Retinal pigment epithelial cell (primary cell): ENCODE data around the gene ATF6B.
A peak's percentile ranks its signal among the peaks of the same experiment; 100 is the strongest.

ENCODE experiments used
- DNase-seq: peaks from one replicate; pipeline ENCODE4 v3.0.0-alpha.2; 2010; ENCODE audit warnings: low read depth
- H3K4me3 ChIP-seq: 2 replicates; pipeline ENCODE4 v1.5.1; 2011; ENCODE audit warnings: mild to moderate bottlenecking, low read length, control low read depth, moderate library complexity
- TF ChIP-seq, protein P1 (sequence below): conservative IDR thresholded peaks from 2 replicates; pipeline ENCODE4 v1.5.1; 2011; ENCODE audit warnings: low read depth, low read length, control low read depth, inconsistent platforms

ATF6B gene

GRCh38 chr6:32086661-32087573 lies 41.1 kb downstream of the ATF6B start:
- TF ChIP-seq, protein P1, sequence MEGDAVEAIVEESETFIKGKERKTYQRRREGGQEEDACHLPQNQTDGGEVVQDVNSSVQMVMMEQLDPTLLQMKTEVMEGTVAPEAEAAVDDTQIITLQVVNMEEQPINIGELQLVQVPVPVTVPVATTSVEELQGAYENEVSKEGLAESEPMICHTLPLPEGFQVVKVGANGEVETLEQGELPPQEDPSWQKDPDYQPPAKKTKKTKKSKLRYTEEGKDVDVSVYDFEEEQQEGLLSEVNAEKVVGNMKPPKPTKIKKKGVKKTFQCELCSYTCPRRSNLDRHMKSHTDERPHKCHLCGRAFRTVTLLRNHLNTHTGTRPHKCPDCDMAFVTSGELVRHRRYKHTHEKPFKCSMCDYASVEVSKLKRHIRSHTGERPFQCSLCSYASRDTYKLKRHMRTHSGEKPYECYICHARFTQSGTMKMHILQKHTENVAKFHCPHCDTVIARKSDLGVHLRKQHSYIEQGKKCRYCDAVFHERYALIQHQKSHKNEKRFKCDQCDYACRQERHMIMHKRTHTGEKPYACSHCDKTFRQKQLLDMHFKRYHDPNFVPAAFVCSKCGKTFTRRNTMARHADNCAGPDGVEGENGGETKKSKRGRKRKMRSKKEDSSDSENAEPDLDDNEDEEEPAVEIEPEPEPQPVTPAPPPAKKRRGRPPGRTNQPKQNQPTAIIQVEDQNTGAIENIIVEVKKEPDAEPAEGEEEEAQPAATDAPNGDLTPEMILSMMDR, result no peak
- H3K4me3 ChIP-seq, result no peak overlapping the region
- DNase-seq, result peak; percentile 7

- no peak overlapping the region for H3K4me3 ChIP-seq
- no peak for DNase-seq
- TF ChIP-seq, protein P1, result no peak
Observed at GRCh38 chr6:32085759-32086459, 42.1 kb downstream of the ATF6B start.

GRCh38 chr6:32084780-32085179 lies 43.3 kb downstream of the ATF6B start:
- TF ChIP-seq, protein P1, result no peak
- no peak overlapping the region for H3K4me3 ChIP-seq
- no peak for DNase-seq

DNA sequence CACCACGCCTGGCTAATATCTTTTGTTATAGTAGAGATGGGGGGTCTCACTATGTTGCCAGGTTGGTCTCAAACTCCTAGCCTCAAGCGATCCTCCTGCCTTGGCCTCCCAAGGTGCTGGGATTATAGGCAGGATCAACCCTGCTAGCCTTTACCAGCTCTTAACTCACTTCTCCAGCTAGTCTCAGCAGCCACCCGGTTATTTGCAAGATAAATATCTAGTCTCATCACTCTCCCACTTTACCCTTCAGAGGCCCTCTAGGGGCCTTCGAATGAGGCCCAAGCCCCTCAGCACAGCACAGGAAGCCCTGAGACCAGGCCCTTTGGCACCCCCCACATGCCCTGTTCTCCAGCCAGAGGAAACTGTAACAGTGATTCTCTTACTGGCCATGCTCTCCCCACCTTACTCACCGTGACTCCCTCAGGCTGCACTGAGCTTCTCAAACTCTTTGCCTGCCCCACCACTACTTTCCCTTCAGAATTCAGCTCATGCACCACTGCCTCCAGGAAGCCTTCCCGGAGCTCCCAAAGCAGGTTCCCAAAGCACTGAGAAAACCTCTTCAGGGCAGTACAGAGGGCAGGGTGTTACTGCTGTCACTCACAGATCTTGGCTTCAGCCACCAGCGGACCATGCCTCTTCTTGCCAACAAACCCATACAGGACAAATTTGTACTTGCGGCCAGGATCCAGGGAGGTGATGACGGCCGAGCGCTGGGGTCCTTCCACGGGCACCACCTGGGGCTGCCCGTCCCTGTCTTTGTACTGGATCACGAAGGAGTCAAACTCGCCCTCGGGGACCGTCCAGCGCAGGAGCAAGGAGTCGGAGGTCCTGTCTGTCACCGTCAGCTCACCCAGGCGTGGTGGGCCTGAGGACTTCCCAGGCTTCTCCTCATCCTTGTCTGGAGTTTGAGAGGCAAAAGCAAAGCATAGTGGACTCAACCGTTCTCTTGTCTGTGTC lies 44.0 kb downstream of the ATF6B start:
- H3K4me3 ChIP-seq, result no peak overlapping the region
- TF ChIP-seq, protein P1, result no peak
- DNase-seq, result no peak

DNA sequence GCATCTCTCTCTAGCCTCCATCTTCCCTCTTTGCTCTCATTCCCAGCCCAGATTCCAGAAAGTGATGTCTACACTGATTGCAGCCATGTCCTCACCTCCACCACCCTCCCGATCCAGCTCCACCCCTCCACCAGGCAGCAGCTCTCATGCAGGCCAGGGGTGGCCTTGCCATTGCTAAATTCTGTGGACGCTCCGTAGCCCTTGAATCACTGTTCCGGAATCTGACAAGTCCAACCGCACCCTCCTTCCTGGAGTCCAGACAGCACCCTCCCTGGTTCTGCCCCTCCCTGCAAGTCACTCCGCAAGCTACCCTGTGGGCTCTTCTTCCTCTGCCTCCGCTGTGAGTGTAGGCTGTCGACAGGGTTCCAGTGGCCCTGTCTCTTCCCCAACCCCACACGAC lies 45.1 kb downstream of the ATF6B start:
- H3K4me3 ChIP-seq, result no peak overlapping the region
- TF ChIP-seq, protein P1, result no peak
- no peak for DNase-seq

DNA sequence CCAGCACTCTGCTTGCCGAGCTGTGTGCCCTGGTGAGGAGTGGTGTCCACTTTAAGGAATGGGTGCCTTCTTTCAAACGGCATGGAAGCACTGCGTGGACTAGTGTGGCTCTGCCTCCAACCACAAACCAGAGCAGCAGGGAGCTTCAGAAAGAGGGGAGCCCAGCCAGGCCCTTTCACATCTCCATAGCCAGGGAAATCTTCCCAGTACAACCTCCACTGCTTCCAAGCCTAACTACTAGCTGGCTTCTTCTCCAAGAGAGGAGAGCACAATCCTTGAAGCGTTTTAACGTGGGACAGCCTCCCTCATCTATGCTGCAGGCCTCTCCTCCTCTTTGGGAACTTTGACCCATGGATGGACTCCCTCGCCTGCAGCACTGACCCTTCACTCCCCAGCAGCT lies 45.6 kb downstream of the ATF6B start:
- no peak for DNase-seq
- TF ChIP-seq, protein P1, result no peak
- no peak overlapping the region for H3K4me3 ChIP-seq
